Measurements from ENCODE around the gene PEMT.

DNA sequence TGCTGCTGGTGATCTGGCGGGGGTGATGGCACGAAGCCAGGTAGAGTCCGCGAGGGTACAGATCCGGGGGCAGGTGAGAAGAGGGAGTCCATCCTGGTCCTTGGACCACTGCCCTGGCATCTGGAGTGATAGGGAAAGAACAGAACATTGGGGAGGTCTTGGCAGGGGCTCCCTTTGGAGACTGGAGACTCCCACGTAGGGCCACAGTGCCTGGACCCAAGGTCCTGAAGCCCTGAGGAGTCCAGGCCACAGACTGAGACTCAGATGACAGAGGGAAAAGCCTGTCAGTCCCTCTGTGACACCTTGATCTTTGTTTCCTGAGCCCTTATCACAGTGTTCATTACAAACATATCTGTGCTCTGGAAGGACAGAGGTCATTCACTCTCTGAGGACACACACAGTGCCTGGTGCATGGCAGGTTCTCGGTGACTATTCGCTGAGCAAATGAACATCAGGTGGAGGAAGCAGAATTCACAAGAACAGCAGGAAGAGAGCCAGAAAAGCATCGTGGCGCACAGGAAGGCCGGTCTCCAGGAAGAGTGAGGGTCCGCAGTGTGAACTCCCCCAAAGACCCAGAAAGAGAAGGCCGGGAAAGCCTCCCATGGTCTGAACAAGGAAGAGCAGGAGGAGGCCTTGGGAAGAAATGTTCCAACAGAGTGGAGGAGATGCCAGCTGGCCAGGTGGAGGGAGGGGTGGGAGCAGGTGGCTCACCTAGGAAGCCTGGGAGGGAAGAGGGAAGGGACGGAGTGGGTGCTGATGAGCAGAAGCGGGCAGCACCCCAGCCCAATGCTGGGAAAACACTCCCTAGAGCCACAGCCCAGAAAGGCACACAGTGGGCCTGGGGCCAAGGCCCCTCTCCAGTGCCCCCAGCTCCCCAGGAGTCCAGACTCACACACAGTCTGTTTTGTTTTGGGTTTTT is 20.5 kb downstream of the PEMT start:
- TF ChIP-seq, protein P1, sequence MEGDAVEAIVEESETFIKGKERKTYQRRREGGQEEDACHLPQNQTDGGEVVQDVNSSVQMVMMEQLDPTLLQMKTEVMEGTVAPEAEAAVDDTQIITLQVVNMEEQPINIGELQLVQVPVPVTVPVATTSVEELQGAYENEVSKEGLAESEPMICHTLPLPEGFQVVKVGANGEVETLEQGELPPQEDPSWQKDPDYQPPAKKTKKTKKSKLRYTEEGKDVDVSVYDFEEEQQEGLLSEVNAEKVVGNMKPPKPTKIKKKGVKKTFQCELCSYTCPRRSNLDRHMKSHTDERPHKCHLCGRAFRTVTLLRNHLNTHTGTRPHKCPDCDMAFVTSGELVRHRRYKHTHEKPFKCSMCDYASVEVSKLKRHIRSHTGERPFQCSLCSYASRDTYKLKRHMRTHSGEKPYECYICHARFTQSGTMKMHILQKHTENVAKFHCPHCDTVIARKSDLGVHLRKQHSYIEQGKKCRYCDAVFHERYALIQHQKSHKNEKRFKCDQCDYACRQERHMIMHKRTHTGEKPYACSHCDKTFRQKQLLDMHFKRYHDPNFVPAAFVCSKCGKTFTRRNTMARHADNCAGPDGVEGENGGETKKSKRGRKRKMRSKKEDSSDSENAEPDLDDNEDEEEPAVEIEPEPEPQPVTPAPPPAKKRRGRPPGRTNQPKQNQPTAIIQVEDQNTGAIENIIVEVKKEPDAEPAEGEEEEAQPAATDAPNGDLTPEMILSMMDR (conservative IDR thresholded peaks at IDR 0.05; ENCODE audit: low read depth, low read length): no peak
- TF ChIP-seq EZH2 (IDR thresholded peaks at IDR 0.05; ENCODE audit: borderline replicate concordance, low read depth, low read length, poor library complexity, severe bottlenecking): no peak

All from A673 (cell line).